GM19099 (cell line): ENCODE results near the gene BASP1.

Experiments
- POLR2A ChIP-seq: IDR thresholded peaks from 3 replicates; pipeline ENCODE4 v1.6.1; 2011; ENCODE audit warnings: low read depth; ENCODE audit not compliant: insufficient read length; ENCODE audit errors: extremely low read depth

BASP1 gene

DNA sequence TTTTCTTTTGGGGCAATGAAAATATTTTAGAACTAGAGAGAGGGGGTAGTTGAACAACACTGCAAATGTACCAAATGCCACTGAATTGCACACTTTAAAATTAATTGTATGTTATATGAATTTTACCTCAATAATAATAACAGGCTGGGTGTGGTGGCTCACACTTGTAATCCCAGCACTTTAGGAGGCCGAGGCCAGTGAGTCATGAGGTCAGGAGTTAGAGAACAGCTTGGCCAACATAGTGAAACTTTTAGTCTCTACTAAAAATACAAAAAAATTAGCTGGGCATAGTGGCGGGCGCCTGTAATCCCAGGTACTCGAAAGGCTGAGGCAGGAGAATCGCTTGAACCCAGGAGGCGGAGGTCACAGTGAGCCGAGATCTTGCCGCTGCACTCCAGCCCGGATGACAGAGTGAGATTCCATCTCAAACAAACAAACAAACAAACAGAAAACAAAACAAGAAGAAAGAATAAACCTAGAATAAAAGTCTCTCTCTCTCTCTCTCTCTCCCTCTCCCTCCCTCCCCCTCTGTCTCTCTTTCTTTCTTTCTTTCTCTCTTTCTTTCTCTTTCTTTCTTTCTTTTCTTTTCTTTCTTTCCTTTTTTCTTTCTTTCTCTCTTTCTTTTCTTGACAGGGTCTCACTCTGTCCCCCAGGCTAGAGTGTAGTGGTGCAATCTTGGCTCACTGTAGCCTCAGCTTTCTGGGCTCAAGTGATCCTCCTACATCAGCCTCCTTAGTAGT lies 91.1 kb downstream of the BASP1 start:
- TF ChIP-seq POLR2A, result no peak

DNA sequence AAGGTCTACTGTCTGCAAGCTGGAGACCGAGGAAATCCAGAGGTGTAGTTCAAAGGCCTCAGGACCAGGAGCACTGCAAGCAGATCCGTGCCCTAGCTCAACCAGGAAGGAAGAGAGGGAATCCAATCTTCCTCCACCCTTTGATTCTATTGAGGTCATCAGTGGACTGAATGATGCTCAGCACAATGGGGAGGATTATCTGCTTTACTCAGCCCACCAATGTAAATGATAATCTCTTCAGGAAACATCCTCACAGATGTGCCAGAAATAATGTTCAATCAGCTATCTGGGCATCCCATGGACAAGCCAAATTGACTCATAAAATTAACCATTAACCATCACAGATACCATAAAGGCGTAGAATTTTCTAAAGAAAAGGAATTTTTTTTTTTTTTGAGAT lies 92.0 kb downstream of the BASP1 start:
- no peak for TF ChIP-seq POLR2A

DNA sequence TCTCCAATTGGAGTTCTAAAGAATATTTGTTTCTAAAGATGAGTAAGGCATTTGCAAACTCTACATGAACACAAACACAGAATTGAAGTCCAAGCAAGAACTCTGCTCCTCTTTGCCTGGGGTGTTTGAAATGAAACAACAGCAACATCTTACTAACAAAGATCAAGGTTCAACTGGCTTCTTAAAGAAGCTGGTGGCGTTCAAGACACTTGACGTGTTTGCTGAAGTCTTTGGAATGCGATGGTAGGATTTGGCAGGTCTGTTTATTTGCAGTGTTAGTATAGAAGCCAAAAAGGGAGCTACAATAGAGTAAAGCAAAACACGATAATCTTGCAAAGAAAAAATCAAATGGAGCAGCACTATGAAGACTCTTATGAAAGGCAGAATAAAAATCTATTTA lies 94.9 kb downstream of the BASP1 start:
- no peak for TF ChIP-seq POLR2A

DNA sequence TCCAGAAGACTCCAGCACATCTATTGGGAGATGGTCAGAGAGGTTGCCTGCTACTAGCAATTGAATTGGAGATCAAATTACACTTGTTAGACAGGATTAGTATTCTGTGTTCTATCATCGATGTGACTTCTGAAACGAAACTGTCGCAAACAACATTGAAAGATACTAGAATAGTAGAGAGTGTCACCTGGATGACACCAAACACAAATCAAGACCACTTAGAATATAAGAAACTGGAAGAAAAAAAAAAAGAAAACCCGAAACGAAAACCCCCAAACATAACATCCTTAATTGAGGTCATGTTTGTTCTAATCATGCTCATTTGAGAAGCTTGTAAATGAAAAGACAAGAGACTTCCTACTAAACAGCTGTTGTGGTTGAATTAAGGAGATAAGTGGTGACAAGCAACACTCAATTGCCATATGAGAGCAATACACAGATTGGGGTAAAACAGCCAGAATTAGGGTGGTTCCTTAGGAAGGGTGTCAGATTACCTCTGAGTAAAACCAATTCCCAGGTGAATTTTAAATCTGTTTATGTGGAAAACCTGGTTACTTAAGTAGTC lies 97.6 kb downstream of the BASP1 start:
- no peak for TF ChIP-seq POLR2A

DNA sequence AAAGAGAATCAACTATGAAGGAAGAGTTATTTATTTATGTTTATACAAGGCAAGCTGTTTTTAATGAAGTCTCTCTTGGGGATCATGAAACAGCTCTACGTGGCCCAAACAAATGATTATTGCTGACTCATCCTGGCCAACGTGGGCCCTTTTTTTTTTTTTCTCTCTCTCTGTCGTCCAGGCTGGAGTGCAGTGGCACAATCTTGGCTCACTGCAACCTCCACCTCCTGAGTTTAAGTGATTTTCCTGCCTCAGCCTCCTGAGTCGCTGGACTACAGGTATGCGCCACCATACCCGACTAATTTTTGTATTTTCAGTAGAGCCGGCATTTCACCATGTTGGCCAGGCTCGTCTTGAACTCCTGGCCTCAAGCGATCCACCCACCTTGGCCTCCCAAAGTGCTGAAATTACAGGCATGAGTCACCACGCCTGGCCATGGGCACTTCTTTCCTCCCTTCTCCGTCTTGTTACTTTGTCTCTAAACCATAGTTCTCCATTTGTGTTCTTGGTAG lies 98.3 kb downstream of the BASP1 start:
- TF ChIP-seq POLR2A, result no peak

DNA sequence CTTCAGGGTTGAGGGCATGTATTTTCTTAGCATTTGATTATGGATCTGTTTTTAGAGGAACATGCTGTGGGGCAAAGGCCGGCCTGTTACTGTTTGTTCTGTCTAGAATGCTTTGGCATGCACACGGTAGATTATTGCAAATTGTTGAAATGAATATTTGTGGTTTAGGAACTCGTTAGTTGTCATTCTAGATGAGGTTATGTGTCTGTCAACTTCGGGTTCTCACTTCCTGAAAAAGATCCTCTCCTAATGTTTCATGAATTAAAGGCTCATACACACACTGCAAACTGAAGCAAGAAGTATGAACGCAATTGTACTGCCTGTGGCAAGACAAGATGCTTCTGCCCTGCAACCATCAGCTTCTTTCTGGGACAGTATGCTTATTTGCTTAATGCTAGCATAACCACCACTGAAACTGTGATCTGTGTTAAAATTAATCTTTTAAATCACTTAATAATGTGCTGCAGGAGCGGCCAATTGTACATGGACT lies 99.6 kb downstream of the BASP1 start:
- no peak for TF ChIP-seq POLR2A

DNA sequence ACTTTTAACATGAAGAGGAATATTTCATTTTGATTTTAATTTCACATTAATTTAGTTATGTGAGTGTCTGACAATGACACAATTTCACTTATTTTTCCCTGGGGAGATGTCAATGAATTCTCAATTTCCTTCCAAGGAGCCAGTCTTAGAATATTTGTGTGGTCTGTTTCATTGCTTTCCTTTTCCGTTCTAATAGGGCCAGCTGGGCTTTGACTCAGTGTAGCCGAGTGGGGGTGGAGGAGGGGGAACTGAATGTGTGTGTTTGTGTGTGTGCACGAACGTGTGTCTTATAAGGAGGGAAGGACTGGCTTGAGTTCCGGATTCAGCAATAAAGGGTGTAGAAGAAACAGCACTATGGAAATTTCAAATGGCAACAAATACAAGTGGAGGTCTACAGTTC lies 100.0 kb downstream of the BASP1 start:
- no peak for TF ChIP-seq POLR2A

DNA sequence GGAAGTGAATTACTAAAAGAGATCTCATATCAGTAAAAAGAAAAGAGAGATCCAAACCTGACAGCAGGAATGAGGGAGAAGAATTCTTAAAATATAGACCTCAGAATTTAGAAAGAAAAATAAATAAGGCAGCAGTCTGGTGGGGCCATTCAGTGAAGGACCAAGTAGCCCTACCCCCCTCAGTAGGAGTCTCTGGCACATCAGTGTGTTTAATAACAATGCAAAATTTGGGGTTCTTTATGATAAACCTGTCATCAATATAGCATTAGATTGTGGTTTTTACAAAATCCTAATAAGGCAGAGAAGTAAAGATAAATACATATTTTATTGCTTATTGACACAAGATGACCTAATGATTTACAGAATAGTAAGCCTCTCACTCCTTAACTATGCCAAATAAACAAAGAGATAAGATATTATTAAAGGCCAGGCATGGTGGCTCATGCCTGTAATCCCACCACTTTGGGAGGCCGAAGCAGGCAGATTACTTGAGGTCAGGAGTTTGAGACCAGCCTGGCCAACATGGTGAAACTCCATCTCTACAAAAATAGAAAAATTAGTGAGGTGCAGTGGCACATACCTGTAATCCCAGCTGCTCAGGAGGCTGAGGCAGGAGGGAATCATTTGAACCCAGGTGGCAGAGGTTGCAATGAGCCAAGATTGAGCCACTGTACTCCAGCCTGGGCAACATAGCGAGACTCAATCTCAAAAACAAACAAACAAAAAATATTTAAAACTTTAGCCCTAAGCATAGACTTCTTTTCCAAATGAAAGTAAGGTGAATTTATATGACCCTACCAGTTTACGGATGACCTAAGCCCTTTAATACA lies 108.6 kb downstream of the BASP1 start:
- TF ChIP-seq POLR2A, result no peak
